Activated T-helper 1 cell treated with Interleukin-2 at 50 U/mL for 16 hours (primary cell): ENCODE measurements around the gene AGBL1.

Source experiments
- DNase-seq: peaks from one replicate; pipeline ENCODE4 v3.0.0-alpha.2; 2020; ENCODE audit warnings: low read depth

Gene AGBL1

DNA sequence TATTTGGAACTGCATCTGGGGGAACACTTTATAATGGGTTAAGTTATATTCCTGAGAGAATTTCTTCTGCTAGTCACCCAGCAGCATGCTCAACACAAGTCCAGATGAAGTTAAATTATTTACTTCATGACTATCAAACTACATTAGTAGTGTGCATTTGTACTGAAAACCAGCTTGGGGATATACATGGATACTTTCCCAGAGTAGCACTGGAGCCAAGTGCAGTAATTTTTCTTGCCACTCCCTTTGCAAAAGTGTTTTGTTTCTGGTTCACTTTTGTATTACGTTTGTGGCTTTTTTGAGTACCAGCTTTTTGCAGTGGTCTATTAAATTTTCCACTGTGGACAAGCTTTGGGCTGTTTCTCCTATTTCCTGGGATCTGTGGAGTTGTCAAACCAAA is 243.0 kb downstream of the AGBL1 start:
- no peak for DNase-seq

DNA sequence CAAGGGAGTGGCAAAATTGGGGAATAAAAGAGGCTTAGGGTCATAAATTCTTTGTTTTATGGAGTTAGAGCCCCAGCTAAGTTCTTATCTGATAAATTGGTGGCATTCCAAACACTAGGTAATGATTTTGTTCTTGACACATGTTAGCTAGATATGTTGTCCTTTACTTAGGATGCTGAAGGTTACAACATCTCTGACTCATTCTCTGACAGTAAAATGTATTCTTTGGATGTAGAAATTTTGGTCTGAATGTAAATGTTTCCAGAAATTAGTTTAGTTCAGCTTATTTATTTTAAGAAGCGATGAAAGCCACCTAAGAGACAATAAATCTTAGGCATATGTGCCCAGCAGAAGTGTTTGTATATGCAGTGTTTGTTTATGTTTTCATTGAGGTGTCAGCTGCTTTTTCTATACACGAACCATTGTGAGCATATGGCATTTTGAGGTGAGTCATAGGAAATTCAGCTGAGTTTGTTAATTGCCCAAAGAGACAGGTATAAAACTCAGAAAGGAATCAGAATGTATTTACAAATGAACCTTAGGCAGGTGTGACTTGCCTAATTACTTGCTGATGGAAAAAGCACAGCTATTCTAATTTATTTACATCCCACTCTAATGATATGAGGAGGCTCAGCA is 247.7 kb downstream of the AGBL1 start:
- DNase-seq, result no peak

DNA sequence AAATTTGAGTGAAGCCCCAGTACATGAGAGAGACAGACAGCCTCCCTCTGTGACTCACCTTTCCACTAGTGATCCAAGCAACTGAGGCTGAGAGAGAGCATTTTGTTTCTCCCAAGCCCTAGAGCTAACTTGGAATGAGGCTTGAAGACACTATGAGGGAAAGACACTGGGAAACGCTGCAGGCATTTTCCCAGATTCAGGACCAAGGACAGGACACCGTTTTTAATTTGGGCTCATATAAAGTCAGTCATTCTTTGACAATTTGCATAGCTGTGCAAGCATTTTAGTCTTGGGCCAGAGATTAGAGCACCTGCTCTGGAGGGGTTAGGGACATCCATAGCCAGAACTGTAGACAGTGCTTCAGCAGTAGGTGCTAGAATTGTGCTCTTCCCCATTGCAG is 249.0 kb downstream of the AGBL1 start:
- DNase-seq, result no peak

DNA sequence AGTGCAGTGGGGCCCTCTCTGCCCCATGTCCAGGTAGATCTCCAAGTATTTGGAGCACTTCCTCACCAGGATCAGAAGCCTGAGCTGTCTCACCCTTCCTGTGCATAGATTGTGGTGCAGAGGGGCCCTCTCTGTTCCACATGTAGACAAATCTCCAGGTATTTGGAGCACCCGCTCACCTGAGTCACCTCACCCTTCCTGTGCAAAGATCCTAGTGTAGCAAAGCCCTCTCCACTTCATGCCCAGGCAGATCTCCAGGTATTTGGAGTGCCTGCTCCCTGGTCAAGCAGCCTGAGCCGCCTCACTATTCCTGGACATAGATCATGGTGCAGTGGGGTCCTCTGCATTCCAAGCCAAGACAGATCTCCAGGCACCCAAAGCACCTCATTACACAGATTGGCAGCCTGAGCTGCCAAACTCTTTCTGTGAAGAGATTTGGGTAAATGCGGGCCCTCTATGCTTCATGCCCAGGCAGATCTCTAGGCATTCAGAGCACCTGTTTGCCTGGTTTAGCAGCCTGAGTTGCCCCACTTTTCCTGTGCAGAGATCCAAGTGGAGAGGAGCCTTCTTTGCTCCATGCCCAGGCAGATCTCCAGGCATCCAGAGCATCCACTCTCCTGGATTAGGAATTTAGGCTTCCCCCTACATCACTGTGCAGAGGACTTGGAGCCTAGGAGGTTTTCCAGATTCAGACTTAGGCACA is 249.8 kb downstream of the AGBL1 start:
- no peak for DNase-seq

DNA sequence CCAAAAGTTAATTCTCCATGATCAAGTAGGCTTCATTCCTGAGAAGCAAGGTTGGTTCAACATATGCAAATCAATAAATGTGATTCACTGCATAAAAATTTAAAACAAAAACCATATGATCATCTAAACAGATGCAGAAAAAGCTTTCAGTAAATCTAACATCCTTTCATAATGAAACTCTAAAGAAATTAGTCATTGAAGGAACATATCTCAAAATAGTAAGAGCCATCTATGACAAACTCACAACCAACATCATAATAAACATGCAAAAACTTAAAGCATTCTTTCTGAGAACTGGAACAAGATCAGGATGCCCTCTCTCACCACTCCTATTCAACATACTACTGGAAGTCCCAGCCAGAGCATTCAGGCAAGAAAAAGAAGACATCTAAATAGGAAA is 254.1 kb downstream of the AGBL1 start:
- no peak for DNase-seq

DNA sequence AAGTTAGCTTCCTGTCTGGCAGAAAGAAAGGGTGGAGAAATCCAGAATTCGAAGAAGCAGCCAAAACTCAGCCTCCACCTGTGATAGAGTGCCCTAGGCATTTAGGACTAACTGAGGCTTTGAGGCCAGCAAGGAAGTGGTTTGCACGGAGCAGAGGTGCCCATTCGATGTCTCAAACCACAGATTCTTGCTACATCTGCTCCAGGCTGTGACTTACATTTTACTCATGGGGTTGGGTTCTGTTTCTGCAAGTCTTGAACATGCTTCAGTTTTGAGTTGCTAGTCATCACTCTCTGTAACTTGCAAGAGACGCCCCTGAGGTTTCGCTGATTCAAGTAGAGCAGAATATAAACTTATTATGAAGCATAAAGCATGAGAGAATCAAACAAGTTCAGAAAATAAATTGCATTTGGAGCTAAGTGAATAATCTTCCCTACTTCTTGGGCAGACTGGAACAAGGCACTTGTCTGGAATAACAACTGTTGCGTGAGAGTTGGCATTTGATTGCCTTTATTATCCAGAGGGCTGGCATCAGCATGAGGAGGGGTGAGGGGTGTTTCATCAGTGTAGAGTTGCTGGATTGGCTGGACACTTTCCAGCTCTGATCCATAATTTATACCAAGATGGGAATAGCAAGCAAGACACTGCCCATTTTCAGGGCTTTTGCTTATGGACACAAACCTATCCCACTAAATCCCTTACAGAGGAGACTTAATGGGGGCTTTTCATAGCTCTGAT is 256.5 kb downstream of the AGBL1 start:
- no peak for DNase-seq

DNA sequence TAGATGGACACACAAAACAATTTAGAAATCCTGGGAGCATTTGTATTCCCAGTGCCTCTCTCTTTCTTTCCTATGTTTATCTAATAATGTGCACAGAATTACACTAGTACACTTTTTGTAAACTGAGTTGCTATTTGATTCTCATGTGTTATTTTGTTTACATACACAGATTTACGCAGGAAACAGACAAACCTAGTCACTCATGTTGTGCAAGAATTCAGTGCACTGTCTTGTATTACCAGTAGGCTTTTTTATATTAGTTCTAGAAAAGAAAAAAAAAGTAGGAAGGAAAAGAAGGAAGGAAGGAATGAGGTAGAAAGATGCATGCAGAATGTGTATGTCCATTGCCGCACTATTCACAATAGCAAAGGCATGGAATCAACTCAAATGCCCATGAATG is 257.4 kb downstream of the AGBL1 start:
- no peak for DNase-seq

DNA sequence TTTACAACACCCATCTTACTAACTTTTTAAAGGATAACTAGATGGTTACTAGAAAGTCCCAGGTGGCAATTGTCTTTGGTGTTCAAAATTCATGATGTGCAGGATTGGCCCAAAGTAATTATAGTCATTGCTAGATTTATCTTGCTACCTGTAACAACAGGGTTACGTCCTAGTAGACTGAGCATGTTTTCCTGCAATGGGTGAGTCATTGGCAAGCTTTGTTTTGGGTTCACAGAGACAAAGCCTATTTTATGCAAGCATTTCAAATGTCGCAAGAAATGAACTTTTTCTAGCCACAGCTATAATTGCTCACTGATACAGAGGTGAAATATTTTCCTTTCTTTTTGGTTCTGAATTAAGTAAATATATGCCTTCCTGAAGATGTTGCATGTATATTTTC is 267.6 kb downstream of the AGBL1 start:
- no peak for DNase-seq

DNA sequence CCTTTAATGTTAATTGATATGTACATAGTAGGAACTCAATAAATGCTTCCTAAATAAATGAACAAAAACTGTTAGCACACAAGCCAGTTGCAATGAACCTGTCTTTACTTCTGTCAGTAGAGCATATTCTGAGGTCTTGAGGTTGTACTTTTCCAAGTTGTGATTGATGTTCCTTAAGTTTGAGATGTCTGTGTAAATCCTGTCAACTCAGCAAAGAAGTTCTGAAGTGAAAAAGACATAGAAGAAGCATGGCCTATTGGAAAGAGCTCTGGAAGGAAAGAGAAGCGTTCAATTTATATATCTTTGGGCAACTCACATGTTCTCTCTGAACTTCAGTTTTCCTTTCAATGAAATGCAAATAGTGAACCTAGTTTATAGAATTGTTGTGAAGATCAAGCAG is 269.9 kb downstream of the AGBL1 start:
- DNase-seq, result no peak

DNA sequence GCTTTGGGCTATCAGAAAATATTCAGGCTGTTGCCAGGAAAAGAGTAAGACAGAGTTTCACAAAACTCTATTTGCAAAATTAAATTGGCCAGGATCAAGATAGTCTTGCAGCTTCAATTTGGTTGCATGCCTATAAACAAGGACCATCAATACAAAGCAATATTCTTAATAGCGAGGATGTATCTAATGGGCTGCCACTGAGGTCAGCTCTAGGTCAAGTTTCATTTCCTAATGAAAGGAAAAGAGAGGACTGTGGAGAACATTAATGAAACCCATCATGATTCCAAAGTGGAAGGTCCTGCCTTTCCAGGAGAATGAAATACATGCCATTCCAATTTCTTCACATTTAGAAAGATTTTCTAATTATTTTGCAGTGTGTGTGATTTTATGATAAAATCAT is 273.5 kb downstream of the AGBL1 start:
- DNase-seq, result no peak

DNA sequence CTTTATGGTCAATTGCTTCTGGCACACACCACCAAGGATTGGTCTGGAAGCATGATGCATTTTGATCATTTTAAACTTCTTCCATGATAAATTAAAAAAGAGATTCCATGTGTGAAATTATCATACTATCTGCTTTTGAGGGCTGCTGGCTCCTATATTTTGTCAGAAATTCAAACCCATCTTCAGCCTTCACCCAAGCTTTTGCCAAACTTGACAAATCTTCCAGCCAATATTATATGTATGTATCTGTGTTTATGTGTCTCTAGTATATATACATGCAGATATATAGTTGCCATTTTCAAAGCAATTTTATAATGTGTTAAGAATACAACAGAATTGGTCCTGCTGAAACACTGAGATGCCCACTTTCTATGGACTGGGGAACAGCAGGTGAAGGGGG is 275.7 kb downstream of the AGBL1 start:
- no peak for DNase-seq

DNA sequence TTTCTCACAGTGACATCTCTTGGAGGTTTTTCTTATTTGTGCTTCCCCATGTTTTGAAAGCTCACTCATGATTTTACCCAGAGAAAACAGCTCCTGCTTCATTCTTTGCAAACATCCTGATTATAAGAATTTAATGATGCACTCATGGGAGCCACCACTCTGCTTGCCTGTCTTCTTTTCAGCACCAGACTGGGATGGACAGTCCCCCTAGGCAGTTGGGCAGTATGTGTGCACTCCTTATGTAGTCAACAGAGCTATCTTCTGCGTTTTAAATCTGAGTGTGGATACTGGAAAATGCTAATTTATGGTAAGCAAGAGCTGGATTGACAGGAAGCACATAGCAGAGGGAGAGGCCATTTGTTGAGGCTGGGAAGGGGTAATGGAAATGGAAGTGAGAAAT is 276.1 kb downstream of the AGBL1 start:
- DNase-seq, result no peak

DNA sequence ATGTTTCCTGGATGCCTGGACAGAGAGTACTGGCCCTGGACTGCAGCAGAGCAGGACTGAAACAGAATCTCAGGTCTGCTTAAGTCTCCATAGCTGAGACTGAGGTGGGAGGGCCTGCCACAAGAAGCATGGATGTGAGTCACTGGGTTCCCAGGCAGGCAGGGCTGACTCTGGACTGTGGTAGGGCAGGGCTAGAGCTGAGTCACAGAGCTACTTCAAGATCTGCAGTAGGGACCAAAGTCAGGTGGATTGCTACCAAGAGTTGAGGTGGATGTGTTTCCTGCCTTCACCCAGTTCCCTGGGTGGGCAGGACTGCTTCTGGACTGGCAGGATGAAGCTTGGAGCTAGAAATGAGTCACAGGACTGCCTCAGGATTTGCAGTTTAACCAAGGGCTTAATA is 282.9 kb downstream of the AGBL1 start:
- DNase-seq, result no peak

DNA sequence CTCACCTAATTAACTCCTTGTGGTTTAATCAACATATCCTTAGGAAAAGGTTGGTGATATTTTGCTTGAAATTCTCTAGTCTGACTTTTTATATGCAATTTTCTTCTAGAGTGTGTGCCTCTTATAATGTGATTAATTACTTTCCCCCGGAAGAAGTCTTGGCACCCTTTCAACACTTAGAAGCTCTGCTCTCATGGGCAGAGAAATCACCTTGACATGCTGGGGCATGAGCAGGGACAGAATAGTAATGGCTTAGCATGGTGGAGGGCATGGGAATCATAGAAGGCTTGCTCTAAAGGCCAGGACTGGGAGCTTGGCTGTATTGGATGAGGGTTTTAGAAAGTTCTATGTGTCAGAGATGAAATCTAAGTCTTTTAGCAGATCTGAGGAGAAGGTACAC is 293.5 kb downstream of the AGBL1 start:
- no peak for DNase-seq

DNA sequence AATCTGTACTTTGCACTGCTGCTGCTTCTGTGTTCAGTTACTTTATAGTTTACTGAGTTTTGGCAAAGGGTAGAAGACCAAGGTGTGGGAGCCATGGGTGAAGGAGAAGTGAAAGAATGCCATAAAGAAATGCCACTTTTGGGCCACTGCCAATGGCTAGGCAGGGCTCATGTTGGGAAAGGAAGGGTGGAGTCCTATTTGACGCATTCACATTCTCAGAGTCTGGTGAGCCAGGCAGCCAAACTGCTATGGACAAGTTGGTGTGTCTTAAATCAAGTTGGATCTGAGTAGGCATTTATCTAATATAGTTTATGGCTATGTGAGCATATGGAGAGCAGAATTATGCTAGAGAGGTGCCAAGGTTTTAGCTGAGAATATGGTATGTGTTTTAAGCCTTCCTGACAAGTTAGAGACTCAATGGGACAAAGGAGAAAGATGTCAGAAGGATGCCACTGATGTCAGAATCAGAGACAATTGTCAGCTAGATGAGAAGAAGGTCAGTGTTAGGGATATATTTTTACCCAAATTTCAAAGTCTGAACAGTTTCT is 296.1 kb downstream of the AGBL1 start:
- no peak for DNase-seq

DNA sequence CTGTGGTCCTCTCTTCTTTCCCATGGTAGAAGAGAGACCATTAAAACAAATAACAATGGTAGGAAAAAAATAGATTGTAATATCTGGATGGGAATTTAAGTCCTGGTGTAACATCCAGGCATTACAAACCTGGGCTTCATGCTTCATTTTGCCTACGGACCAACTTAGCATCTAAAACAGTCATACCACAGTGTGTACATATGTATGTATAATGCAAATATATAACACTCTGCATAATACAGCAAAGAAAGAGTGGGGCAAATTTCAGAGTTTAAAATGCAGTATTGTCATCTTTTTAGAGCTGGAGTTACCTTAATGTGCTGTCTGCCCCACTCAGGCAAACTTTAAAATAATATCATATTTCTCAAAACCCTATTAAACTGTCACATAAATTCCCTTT is 298.2 kb downstream of the AGBL1 start:
- DNase-seq, result no peak

DNA sequence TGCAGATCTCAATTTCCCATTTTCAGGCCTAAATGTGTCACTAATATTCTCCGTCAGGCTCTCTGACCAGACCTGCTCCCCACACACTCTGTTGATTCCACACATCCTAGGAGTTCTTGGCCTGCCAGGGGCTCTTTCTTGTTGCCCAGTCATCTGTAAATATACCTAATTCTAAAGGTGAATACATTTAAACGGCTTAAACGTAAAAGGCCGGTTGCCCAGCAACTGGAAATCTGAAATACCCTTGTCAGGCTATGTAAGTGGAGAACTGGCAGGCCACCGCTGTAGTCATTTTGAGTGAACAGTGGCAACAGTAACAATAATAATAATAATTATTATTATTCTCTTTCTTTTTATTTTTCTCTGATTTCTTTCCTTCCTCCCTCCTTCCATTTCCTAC is 302.7 kb downstream of the AGBL1 start:
- DNase-seq, result no peak

DNA sequence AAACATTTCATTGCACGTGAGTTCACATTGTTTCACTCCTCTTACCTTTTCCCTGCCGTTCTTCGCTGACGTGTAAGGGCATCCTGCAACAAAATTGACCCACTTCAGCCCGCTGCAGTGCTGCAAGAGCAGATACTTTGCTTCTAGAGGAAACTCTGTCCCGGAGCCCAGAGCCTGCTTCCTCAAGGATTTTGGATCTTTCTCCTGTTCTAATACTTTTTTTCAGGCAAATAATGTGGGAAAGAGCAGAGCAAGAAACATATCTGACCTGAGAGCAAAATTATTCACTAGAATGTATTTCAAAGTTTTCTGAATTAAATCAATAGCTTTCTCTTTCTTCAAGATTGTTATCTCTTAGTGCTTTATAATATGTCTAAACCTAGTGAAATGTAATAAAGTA is 303.9 kb downstream of the AGBL1 start:
- no peak for DNase-seq

DNA sequence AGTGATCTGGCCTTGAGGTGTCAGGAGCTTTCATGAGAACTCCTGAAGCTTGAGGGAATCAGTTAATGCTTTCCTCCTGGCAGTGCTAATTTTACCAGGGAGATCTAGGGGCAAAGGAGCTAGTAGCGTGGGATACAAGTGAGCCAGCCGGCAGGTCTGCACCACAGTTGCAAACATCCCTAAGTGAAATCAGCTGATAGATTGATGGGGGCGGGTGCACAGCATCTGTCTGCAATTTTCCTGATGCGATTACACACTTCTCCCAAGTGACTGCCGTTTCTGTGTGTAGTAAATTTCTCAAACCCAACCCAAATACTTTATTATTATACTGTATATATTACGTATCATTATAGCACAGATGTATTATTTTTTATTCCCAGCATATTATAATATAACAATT is 304.5 kb downstream of the AGBL1 start:
- DNase-seq, result no peak

DNA sequence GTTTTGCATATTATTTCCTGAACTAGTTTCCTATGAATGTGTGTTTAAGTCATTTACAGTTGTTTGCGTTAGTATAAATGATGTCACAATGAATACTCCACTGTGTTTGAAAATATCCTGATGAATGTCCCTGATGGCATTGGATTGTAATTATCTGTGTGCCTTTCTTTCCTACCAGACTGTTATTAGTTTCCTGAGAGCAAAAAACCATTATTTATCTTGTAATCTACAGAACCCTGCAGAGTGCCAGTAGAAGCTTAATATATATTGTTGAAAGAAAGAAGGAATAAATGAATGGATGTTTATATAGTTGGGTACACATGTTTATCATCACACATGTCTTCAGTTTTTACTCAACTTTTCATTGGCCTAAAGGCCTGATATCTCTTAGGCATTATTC is 312.6 kb downstream of the AGBL1 start:
- no peak for DNase-seq

DNA sequence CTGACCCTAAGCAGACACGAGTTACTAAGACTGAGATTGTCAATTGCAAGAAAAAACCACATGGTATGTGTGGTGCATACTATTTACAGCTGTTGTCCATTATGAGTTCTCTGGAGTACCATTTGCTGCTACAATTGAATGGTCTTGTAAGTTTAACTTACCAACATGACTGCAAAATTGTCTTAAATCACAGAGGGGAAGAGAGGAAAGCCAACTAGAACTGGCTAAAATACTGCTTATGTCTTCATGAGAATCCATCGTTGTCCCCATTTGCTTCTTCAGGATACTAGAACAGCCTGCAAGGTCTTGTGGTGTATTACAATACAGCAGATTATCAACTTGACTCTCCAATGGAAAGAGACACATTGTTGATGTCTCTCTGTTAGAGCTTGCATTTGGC is 313.2 kb downstream of the AGBL1 start:
- DNase-seq, result no peak

DNA sequence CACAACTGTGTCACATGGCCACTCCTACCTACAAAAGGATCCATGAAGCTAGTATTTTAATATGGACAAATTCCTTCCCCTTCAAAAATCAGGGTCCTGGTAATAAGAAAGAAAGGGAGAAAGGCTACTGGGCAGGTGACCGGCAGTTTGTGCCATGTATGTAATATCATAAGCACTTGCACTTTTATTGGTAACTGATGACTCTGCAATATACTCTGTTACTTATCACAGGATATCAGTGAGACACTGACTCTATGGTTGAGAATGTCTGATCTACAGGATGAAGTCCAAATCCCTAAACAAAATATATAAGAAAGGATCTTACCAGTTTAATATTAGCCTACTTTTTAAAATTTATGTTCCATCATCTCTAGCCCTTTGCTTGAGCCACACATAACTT is 315.2 kb downstream of the AGBL1 start:
- DNase-seq, result no peak
